ENCODE measurements around the gene DNAAF8. TPM values are rescaled to one million over a fixed set of nuclear protein-coding genes. Genes with fewer than 3 reads are reported as not detected.

DNAAF8 gene
- total and polyA plus RNA-seq, 2 of the 4 experiments (the other 2 are of a cell fraction): 0.54 to 1.7 TPM

GRCh38 chr16:4695473-4696171, 38.7 kb upstream of the DNAAF8 start (continued):
- TF ChIP-seq FOS (IDR thresholded peaks at IDR 0.05; ENCODE audit: low read depth, low read length): no peak
- TF ChIP-seq, protein P1, sequence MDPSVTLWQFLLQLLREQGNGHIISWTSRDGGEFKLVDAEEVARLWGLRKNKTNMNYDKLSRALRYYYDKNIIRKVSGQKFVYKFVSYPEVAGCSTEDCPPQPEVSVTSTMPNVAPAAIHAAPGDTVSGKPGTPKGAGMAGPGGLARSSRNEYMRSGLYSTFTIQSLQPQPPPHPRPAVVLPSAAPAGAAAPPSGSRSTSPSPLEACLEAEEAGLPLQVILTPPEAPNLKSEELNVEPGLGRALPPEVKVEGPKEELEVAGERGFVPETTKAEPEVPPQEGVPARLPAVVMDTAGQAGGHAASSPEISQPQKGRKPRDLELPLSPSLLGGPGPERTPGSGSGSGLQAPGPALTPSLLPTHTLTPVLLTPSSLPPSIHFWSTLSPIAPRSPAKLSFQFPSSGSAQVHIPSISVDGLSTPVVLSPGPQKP (IDR thresholded peaks at IDR 0.05; ENCODE audit: borderline replicate concordance, low read depth, low read length): no peak
- TF ChIP-seq MXI1 (IDR thresholded peaks at IDR 0.05; ENCODE audit: borderline replicate concordance, low read depth, low read length): no peak
- TF ChIP-seq MAZ (IDR thresholded peaks at IDR 0.05; ENCODE audit: borderline replicate concordance, low read depth, low read length): no peak

All from IMR-90 (cell line).